ENCODE measurements around the gene AFAP1L1. TPM values are rescaled to one million over a fixed set of nuclear protein-coding genes. Genes with fewer than 3 reads are reported as not detected.

The AFAP1L1 gene
- total and polyA plus RNA-seq, 2 experiments from 2014 or later, result 1.2 to 2.3 TPM

GRCh38 chr5:149358868-149359495, 87.3 kb downstream of the AFAP1L1 start:
- no peaks in the 10 kb centered on the region for H3K27me3 ChIP-seq
- DNase-seq (ENCODE audit: low spot score), result no peak
- peaks cover 3% of the 10 kb centered on the region for H3K4me1 ChIP-seq (ENCODE audit: insufficient read depth)
- H3K36me3 ChIP-seq (replicated peaks; ENCODE audit: insufficient read depth, low read depth), result no peaks in the 10 kb centered on the region
- H3K4me2 ChIP-seq, result no peak overlapping the region
- TF ChIP-seq EZH2phosphoT487 (IDR thresholded peaks at IDR 0.05; ENCODE audit: low read depth, severe bottlenecking, unreplicated experiment), result no peak
- no peaks in the 10 kb centered on the region for H4K20me1 ChIP-seq (ENCODE audit: insufficient read depth, poor library complexity, severe bottlenecking)
- no peaks in the 10 kb centered on the region for H3K9me2 ChIP-seq (replicated peaks; ENCODE audit: insufficient read depth)
- H3K27ac ChIP-seq, result no peak overlapping the region
- H2AFZ ChIP-seq, result no peak overlapping the region
- no peak overlapping the region for H3K4me3 ChIP-seq
- no peaks in the 10 kb centered on the region for H3K79me2 ChIP-seq
- H3K9me3 ChIP-seq (ENCODE audit: low read depth), result no peaks in the 10 kb centered on the region
- 89% methylated on average over 8 of the region's 8 CpGs for WGBS (ENCODE audit: low lambda C conversion rate, missing lambda C conversion rate)

DNA sequence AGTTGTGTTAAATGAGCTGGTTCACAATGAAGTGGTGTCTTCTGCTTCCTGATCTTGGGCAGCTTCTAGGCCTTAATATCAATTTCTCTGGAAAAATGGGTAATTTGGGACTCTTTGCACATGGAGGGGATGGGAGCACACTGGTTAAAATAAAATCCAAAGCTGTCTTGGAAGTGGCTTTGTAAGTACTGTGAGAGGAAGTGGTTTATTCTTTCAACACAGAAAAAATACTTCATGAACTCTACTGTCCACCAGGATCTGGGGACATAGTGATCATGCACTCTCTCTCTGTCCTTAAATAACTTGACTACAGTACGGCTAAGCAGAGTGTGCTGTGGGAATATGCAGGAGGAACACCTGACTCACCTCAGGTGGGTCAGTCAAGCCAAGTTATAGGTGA, 88.6 kb downstream of the AFAP1L1 start:
- no peaks in the 10 kb centered on the region for H3K27me3 ChIP-seq
- no peaks in the 10 kb centered on the region for H4K20me1 ChIP-seq (ENCODE audit: insufficient read depth, poor library complexity, severe bottlenecking)
- no peak overlapping the region for H3K4me2 ChIP-seq
- no peaks in the 10 kb centered on the region for H3K9me3 ChIP-seq (ENCODE audit: low read depth)
- H3K36me3 ChIP-seq (replicated peaks; ENCODE audit: insufficient read depth, low read depth), result no peaks in the 10 kb centered on the region
- H3K4me3 ChIP-seq, result no peak overlapping the region
- 100% methylated on average over 1 of the region's 1 CpG for WGBS (ENCODE audit: low lambda C conversion rate, missing lambda C conversion rate)
- TF ChIP-seq EZH2phosphoT487 (IDR thresholded peaks at IDR 0.05; ENCODE audit: low read depth, severe bottlenecking, unreplicated experiment) (no peak), EZH2 (IDR thresholded peaks at IDR 0.05; ENCODE audit: borderline replicate concordance) (no peak)
- TF ChIP-seq, protein P1, sequence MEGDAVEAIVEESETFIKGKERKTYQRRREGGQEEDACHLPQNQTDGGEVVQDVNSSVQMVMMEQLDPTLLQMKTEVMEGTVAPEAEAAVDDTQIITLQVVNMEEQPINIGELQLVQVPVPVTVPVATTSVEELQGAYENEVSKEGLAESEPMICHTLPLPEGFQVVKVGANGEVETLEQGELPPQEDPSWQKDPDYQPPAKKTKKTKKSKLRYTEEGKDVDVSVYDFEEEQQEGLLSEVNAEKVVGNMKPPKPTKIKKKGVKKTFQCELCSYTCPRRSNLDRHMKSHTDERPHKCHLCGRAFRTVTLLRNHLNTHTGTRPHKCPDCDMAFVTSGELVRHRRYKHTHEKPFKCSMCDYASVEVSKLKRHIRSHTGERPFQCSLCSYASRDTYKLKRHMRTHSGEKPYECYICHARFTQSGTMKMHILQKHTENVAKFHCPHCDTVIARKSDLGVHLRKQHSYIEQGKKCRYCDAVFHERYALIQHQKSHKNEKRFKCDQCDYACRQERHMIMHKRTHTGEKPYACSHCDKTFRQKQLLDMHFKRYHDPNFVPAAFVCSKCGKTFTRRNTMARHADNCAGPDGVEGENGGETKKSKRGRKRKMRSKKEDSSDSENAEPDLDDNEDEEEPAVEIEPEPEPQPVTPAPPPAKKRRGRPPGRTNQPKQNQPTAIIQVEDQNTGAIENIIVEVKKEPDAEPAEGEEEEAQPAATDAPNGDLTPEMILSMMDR (IDR thresholded peaks at IDR 0.05; ENCODE audit: poor library complexity), result no peak
- no peaks in the 10 kb centered on the region for H3K9me2 ChIP-seq (replicated peaks; ENCODE audit: insufficient read depth)
- no peak overlapping the region for H3K27ac ChIP-seq
- DNase-seq (ENCODE audit: low spot score), result no peak
- H2AFZ ChIP-seq, result no peak overlapping the region
- peaks cover 3% of the 10 kb centered on the region for H3K4me1 ChIP-seq (ENCODE audit: insufficient read depth)
- H3K79me2 ChIP-seq, result no peaks in the 10 kb centered on the region

DNA sequence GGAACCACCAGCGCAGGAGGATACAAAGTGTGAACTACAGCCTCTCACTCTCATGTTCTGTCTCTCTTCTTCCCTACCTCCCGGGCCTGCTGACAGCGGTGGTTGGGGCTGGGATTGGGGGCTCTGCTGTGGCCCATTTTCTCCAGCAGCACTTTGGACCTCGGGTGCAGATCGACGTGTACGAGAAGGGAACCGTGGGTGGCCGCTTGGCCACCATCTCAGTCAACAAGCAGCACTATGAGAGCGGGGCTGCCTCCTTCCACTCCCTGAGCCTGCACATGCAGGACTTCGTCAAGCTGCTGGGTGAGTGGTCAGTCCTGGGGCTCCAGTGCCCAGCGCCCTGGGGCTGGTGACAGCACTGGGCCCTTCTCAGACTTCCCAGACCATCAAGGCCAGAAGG, 90.9 kb downstream of the AFAP1L1 start:
- Histone ChIP-seq H3K27me3 (no peaks in the 10 kb centered on the region), H3K27ac (no peak overlapping the region), H3K9me2 (replicated peaks; ENCODE audit: insufficient read depth) (no peaks in the 10 kb centered on the region), H3K9me3 (ENCODE audit: low read depth) (no peaks in the 10 kb centered on the region), H3K36me3 (replicated peaks; ENCODE audit: insufficient read depth, low read depth) (no peaks in the 10 kb centered on the region), H3K4me1 (ENCODE audit: insufficient read depth) (peaks cover 3% of the 10 kb centered on the region), H2AFZ (no peak overlapping the region), H3K4me3 (no peak overlapping the region), H3K4me2 (no peak overlapping the region), H4K20me1 (ENCODE audit: insufficient read depth, poor library complexity, severe bottlenecking) (no peaks in the 10 kb centered on the region), H3K79me2 (no peaks in the 10 kb centered on the region)
- DNase-seq (ENCODE audit: low spot score), result no peak
- 93% methylated on average over 12 of the region's 12 CpGs for WGBS (ENCODE audit: low lambda C conversion rate, missing lambda C conversion rate)
- no peak for TF ChIP-seq EZH2 (IDR thresholded peaks at IDR 0.05; ENCODE audit: borderline replicate concordance)
- TF ChIP-seq, protein P1 (IDR thresholded peaks at IDR 0.05; ENCODE audit: poor library complexity), result no peak

- Histone ChIP-seq H3K9me2 (replicated peaks; ENCODE audit: insufficient read depth) (no peaks in the 10 kb centered on the region), H3K4me1 (ENCODE audit: insufficient read depth) (peaks cover 2% of the 10 kb centered on the region), H3K4me2 (no peak overlapping the region), H3K36me3 (replicated peaks; ENCODE audit: insufficient read depth, low read depth) (no peaks in the 10 kb centered on the region), H3K27me3 (no peaks in the 10 kb centered on the region), H4K20me1 (ENCODE audit: insufficient read depth, poor library complexity, severe bottlenecking) (no peaks in the 10 kb centered on the region), H3K79me2 (no peaks in the 10 kb centered on the region), H3K27ac (no peak overlapping the region), H3K4me3 (no peak overlapping the region), H3K9me3 (ENCODE audit: low read depth) (no peaks in the 10 kb centered on the region), H2AFZ (no peak overlapping the region)
- DNase-seq (ENCODE audit: low spot score), result no peak
- TF ChIP-seq EZH2 (IDR thresholded peaks at IDR 0.05; ENCODE audit: borderline replicate concordance) (no peak), EZH2phosphoT487 (IDR thresholded peaks at IDR 0.05; ENCODE audit: low read depth, severe bottlenecking, unreplicated experiment) (no peak)
- TF ChIP-seq, protein P1 (IDR thresholded peaks at IDR 0.05; ENCODE audit: poor library complexity), result no peak
These were observed 91.7 kb downstream of the AFAP1L1 start for GRCh38 chr5:149363358-149363757.
